ENCODE data around the gene GNB1L. TPM values are rescaled to one million over a fixed set of nuclear protein-coding genes. Genes with fewer than 3 reads are reported as not detected.

The GNB1L gene
- total RNA-seq, 1 donor from 2014 or later: 9.9 TPM

DNA sequence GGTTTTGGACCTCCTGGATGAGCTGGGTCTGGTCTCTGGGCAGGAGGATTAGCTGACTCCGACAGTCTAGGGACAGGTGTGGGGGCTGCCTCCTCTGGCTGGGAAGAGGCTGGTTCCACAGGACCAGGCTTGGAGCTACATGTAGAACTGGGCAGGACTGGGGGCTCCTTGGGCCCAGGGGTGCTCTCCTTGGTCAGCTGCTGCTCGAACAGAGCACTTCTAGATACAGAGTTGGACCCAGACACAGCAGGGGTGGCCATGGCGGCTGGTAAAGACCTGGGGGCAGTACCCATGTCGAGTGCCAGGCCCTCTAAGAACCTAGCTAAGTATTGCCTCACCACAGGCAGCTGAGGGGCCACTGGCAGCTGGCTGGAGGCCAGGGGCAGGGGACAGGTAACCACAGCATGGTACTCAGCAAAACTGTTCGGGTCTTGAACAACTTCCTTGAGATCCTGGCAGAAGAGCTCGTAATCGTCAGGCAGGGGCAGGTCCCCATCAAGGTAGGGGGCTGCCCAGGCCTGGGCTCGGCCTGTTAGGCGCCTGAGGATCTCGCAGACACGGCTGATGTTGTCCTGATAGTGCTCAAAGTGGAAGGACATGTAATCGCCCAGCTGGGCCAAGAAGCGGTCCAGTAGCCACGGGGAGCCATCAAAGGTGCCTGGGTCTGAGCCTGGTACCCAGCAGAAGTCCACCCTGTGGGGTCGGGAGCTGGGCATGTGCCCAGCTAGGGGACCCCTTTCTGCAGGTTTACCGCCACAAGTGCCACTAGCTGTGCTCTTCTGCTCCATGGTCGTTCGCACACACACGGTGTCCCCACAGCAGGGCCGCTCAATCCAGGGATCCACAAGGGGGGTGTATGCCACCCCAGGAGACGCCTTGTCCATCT lies 3.1 kb downstream of the GNB1L start:
- no peaks in the 10 kb centered on the region for H3K9me3 Mint-ChIP-seq
- H3K27ac Mint-ChIP-seq: peak overlapping the region; percentile 53
- H3K36me3 Mint-ChIP-seq: peaks cover 10% of the 10 kb centered on the region
- DNase-seq (ENCODE audit: low spot score in 2 of 2, unreplicated experiment in 2 of 2): no peak
- no peak for TF ChIP-seq CTCF (IDR thresholded peaks at IDR 0.05; ENCODE audit: unreplicated experiment)
- peak overlapping the region; percentile 88 for H3K4me3 Mint-ChIP-seq
- peaks cover 62% of the 10 kb centered on the region for H3K4me1 Mint-ChIP-seq
- no peaks in the 10 kb centered on the region for H3K27me3 Mint-ChIP-seq (ENCODE audit: low read depth)

DNA sequence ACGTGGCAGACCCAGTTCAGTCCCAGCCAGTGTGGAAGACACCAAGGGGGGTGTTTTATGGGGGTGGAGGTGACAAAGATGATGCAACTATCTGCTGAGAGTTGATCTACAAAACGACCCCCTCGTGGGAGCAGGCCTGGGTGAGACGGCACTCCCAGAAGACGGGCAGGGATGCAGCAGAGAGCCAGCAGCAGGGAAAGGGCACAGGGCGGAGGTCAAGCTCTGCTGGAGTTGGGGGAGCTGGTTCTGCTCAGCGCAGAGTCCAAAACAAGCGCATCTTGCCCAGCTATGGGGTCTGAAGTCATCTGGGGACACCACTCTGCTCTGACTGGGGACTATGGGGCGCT lies 3.9 kb downstream of the GNB1L start:
- peak overlapping the region; percentile 47 for H3K4me3 Mint-ChIP-seq
- H3K9me3 Mint-ChIP-seq: no peaks in the 10 kb centered on the region
- H3K36me3 Mint-ChIP-seq: peaks cover 10% of the 10 kb centered on the region
- H3K27ac Mint-ChIP-seq: peak overlapping the region; percentile 99
- H3K27me3 Mint-ChIP-seq (ENCODE audit: low read depth): no peaks in the 10 kb centered on the region
- TF ChIP-seq CTCF (IDR thresholded peaks at IDR 0.05; ENCODE audit: unreplicated experiment): no peak
- H3K4me1 Mint-ChIP-seq: peaks cover 60% of the 10 kb centered on the region
- DNase-seq (ENCODE audit: low spot score in 2 of 2, unreplicated experiment in 2 of 2): no peak

- Mint-ChIP-seq H3K36me3 (peaks cover 10% of the 10 kb centered on the region), H3K9me3 (no peaks in the 10 kb centered on the region), H3K4me3 (peak overlapping the region; percentile 47), H3K27ac (peak overlapping the region; percentile 99), H3K27me3 (ENCODE audit: low read depth) (no peaks in the 10 kb centered on the region), H3K4me1 (peaks cover 64% of the 10 kb centered on the region)
- no peak for DNase-seq (ENCODE audit: low spot score in 2 of 2, unreplicated experiment in 2 of 2)
- TF ChIP-seq CTCF (IDR thresholded peaks at IDR 0.05; ENCODE audit: unreplicated experiment): no peak
These were observed 4.6 kb downstream of the GNB1L start for GRCh38 chr22:19849835-19850762.

DNA sequence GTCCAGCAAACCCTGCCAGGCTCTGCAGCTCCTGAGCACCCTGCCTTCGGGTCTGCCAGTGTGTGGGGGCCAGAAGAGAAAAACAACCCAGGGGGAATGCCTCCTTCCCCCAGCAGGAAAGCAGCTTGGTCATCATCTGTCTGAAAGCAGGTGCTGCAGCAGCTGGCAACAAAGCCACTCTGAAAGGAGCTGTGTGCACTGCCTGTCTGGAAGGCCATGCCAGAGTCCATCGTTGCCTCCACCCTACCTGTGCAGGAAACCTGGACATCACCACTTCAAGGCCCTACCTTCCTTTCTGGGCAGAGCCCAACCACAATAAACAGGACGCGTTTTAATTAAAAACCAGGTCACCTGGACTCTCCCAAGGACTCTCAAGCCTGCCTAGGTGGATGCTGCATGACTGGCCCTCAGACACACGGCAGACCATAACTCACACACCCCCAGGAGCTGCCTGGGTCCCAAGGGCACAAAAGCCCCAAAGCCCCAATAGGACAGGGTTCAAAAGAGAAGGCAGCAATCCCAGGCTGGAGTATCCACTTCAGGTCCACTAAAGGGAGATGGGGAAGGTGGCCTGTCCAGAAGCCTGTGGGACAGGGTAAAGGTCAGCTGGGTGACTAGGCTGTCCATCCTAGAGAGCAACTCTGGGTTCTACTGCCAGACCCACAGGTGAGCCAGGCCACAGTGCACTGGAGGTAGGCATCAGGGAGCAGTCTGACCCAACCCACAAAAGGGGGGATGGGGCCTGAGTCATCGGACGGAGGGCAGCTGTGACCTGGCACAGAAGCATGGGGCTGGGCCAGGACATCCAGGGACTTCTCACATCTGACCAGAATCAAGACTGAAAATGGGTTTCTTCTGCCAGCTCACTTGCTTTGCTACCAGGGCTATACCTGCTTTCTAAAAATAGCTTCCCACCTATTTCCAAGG lies 6.1 kb downstream of the GNB1L start:
- Mint-ChIP-seq H3K27ac (peak overlapping the region; percentile 79), H3K27me3 (ENCODE audit: low read depth) (no peaks in the 10 kb centered on the region), H3K4me3 (no peak overlapping the region), H3K36me3 (peaks cover 10% of the 10 kb centered on the region), H3K9me3 (no peaks in the 10 kb centered on the region), H3K4me1 (peaks cover 68% of the 10 kb centered on the region)
- DNase-seq (ENCODE audit: low spot score in 2 of 2, unreplicated experiment in 2 of 2): no peak
- TF ChIP-seq CTCF (IDR thresholded peaks at IDR 0.05; ENCODE audit: unreplicated experiment): no peak

DNA sequence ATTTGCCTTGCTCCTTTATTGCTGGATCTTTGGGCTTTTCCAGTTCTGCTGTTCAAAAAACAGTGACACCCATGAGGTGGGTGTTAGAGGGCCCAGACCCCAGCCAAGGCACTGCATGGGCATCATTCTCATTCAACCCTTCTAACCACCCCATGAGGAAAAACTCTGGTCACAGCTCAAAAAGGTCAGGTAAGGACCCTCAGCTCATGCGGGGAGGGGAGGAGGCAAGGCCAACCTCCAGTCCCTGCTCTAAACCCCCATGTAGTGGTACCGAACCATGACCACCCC lies 7.4 kb downstream of the GNB1L start:
- Mint-ChIP-seq H3K36me3 (peaks cover 10% of the 10 kb centered on the region), H3K9me3 (no peaks in the 10 kb centered on the region), H3K27ac (no peak overlapping the region), H3K27me3 (ENCODE audit: low read depth) (no peaks in the 10 kb centered on the region), H3K4me1 (peaks cover 68% of the 10 kb centered on the region), H3K4me3 (no peak overlapping the region)
- no peak for DNase-seq (ENCODE audit: low spot score in 2 of 2, unreplicated experiment in 2 of 2)
- no peak for TF ChIP-seq CTCF (IDR thresholded peaks at IDR 0.05; ENCODE audit: unreplicated experiment)

All from mesothelial cell of epicardium (in vitro differentiated cells).